T-helper 22 cell (primary cell): Measurements from ENCODE around the gene CASR.

Source experiments
- DNase-seq: peaks from one replicate; pipeline ENCODE4 v3.0.0-alpha.2; 2020; ENCODE audit warnings: low read depth

Gene CASR

DNA sequence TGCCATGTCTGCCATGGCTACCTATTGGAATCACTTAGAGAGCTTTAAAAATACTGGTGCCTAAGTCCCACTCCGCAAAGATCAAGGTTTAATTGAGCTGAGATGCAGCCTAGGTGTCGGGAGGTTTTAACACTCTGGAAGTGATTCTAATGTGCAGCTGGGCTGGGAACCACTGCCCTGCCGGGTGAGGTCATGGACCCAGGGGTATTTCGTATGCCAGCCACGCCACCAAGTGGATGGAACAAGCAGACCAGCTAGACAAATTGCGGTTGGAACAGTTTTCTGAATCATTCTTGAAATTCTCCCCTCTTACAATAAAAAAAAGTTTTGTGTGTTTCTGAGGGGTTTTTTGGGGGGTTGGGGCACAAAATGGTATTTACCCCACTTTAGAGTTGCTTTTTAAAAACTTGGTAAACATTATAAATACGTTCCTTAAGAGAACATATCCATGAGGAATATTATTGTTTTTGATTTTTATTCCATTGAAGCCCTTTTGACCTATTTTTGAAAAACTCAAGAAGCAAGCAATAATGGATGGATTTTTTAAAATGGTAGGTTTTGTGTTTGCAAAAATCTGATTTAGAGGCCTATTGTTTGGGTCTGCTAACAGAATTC lies 75.4 kb downstream of the CASR start:
- no peak for DNase-seq

DNA sequence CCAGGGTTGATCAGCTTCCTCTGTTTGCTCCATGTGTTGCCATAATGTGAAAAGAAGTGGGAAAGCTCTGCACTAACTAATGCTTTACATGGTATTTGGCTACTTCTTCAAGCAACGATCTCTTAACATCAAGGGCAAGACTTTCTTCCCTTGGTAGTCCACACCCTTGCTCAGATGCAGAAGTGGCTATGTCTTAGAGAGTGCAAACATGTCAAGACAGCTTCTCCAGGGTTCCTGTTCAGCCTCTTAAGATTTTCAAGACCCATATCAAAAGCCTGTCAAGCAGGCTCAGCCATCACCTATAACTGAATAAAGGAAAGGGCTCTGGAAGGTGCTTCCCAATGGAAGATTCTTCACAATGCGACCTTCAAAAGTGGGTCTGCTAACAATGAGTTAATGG lies 76.7 kb downstream of the CASR start:
- DNase-seq, result no peak

- DNase-seq, result no peak
Measured at GRCh38 chr3:122263058-122263457, 79.6 kb downstream of the CASR start.

DNA sequence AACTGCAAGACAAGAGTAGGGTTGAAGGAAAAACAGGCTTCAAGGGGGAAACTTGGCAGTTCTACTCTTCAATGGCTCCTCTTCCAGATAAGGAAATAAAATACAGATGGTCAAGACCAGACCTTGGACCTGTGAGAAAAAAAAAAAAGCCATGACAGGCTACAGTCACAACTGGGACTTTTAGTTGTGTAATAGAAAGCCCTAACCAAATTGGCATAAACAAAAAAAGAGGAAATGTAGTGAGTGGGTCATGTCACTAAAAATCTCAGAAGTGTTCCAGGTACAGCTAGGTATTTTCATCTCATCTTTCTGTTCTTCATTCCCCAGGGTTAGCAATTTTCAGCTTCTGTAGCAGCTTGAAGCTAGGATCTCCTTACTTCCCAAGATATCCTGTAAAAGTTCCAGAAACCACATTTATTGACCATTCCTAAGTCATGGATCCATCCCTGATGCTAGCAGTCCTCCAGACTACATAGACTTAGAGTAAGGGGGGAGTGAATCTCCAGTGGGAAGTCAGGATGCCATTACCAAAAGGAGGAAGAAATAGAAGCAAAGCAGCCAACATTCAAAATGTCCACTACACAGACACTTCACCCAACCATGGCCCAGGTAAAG lies 80.6 kb downstream of the CASR start:
- DNase-seq, result no peak

DNA sequence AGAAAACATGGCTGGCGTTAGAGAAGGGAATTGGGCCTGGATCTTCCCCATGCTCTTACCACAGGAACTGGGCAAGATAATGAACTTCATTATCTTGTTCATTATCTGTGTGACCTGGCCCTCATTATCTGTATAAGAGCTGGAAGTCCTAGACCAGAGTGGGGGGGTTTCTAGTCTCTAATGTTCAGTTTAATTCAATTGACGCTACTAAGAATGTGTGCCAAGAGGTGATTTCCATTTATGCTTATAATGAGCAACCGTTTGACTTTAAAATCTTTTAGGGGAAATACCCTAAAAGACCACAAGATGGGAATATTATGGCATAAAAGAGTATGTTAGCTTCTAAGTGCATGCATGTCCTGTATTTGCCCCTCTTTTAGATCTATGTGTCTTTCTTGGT lies 82.5 kb downstream of the CASR start:
- DNase-seq, result no peak

DNA sequence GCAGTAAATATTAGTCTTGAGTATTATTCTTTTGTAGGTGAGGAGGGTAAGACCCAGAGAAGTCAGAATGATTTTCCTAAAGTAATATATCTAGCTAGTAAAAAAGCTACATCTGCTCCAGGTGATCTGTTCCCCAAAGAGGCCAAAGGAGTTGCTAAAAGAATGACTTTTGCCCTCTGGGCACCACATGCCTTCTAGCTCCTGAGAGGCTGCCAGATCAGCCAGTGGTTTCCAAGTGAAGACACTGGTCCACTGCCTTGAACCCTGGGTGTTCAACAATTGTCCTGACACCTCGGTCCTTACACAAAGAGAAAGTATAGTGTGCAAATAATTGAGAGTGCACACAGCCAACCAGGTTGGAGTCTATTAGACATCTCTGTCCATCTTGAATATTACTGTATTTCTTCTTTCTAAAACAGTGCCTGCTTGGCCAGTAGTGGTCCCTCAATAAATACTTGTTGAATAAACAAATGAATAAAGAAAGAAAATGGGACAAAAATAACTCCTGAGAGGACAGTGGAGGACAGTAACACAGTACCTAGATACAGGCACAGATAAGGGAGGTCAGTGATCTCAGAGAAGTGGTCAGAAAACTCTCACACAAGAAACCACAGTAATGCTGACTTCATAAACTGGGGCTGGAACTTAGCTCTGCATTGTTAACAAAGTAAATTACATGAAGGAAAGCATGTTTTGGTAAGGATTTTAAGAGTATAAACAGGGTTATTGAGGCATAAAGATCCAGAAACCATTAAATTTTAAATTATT lies 85.0 kb downstream of the CASR start:
- DNase-seq, result no peak

DNA sequence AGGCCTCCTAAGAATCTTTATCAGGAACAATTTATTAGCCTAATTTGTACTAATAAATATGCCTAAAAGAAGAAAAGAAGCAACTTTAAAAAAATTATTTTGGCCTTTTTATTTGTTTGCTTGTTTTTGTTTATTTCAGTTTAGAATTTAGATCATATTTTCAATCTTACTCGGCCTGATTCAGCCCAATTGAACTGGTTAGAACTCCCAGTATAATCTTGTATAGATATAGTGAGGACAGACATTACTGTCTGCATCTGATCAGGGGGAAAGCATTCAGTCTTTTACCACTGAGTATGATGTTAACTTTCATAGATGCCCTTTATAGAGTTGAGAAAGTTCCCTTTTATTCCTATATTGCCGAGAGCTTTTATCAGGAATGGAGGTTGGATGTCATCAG lies 85.6 kb downstream of the CASR start:
- no peak for DNase-seq

- no peak for DNase-seq
Measured at GRCh38 chr3:122271246-122271898, 87.9 kb downstream of the CASR start.

DNA sequence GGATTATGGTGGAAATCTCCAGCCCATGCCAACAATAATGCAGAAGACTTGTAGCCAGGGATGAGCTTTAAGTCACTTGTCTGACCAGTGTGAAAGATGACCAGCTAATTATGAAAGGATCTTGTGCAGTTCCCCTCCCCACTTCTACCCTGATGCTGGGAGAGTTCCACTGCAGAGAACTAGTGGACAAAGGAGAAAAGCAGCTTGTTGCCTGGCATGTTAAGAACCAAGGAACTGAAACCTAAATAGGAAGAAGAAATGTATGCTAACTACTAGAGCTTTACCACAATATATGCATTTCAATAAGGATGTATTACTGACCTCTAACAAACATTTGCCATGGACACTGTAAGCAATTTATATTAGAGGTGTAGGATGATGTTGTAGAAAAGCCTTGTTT lies 89.4 kb downstream of the CASR start:
- DNase-seq, result no peak

- DNase-seq, result no peak
Measured at GRCh38 chr3:122273498-122273897, 90.0 kb downstream of the CASR start.

- no peak for DNase-seq
Measured at GRCh38 chr3:122281891-122282290, 98.4 kb downstream of the CASR start.

DNA sequence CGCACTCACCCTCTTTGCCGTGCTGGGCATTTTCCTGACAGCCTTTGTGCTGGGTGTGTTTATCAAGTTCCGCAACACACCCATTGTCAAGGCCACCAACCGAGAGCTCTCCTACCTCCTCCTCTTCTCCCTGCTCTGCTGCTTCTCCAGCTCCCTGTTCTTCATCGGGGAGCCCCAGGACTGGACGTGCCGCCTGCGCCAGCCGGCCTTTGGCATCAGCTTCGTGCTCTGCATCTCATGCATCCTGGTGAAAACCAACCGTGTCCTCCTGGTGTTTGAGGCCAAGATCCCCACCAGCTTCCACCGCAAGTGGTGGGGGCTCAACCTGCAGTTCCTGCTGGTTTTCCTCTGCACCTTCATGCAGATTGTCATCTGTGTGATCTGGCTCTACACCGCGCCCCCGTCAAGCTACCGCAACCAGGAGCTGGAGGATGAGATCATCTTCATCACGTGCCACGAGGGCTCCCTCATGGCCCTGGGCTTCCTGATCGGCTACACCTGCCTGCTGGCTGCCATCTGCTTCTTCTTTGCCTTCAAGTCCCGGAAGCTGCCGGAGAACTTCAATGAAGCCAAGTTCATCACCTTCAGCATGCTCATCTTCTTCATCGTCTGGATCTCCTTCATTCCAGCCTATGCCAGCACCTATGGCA lies 100.5 kb downstream of the CASR start:
- DNase-seq, result no peak

DNA sequence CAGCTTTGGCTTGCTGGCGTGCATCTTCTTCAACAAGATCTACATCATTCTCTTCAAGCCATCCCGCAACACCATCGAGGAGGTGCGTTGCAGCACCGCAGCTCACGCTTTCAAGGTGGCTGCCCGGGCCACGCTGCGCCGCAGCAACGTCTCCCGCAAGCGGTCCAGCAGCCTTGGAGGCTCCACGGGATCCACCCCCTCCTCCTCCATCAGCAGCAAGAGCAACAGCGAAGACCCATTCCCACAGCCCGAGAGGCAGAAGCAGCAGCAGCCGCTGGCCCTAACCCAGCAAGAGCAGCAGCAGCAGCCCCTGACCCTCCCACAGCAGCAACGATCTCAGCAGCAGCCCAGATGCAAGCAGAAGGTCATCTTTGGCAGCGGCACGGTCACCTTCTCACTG lies 101.0 kb downstream of the CASR start:
- no peak for DNase-seq

DNA sequence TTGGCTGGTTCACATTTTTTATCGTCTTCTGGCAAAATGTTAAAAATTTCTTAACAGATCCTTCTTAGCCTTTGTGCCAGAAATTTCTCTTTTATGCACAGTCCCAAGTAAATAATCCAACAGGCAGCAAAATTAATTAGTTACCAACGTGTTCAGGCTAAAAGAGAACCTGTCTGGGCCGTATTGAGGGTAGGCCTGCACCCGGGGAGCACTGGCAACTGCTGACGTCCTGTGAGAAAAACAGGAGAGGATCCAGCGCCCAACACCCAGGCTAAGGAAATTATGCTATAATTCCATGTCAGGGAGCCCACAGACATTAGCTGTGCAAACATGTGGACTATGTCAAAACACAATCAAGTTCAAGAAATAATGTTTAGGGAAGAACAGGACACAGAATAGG lies 110.9 kb downstream of the CASR start:
- DNase-seq, result no peak

GRCh38 chr3:122295266-122296062 lies 112.0 kb downstream of the CASR start:
- DNase-seq, result no peak

DNA sequence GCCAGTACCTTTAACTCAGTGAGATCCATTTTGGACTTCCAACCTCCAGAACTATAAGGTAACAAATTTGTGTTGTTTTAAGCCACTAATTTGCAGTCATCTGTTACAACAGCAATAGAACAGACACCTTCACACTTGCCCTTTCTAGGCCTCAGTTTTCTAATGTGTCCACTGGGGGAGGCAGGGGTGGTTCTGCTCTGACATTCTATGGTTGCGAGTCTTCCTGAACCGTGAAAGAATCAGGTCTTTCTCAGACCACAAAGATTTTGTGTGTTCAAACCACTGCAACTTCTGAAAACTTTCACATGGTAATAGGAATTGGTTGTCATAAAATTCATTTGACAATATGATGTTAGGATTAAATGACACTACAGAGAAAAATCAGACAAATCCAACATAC lies 114.8 kb downstream of the CASR start:
- no peak for DNase-seq

DNA sequence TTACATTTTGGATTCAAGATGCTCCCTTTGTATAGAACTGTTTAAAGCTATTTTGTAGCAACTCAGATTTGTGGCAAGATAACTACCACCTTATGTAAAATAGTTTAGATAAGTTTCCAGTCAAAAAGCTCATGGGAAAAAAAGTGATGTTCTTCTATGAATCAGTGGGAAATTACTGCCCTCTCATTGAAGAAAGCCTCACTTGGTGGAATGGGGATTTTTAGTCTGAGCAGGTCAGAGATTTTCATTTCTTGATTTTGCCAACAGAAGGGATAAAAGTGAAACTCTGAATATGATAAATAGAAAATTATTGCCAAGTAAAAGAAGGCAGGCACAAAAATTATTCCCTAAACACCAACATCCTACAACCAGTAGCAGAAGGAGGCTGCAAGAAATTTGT lies 115.7 kb downstream of the CASR start:
- DNase-seq, result no peak

- no peak for DNase-seq
Measured at GRCh38 chr3:122299872-122300460, 116.5 kb downstream of the CASR start.

DNA sequence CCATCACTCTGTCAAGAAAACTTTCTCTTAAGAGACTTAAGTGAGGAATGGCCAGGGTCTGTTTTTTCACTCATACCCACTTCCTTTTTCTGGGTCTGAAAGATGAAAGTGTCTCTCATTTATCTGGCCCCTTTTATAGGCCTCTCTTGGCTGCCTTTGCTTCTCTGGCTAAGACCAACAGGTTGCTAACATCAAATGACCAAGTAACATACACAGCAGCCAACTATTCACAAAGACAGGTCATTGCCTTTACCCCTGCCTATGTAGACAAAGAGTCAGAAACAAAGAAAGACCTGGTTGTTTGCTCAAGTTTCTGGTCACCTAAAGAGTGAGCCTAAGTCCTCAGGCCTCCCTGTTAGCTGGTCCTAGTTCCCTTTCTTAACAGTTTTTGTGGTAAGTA lies 117.6 kb downstream of the CASR start:
- no peak for DNase-seq

DNA sequence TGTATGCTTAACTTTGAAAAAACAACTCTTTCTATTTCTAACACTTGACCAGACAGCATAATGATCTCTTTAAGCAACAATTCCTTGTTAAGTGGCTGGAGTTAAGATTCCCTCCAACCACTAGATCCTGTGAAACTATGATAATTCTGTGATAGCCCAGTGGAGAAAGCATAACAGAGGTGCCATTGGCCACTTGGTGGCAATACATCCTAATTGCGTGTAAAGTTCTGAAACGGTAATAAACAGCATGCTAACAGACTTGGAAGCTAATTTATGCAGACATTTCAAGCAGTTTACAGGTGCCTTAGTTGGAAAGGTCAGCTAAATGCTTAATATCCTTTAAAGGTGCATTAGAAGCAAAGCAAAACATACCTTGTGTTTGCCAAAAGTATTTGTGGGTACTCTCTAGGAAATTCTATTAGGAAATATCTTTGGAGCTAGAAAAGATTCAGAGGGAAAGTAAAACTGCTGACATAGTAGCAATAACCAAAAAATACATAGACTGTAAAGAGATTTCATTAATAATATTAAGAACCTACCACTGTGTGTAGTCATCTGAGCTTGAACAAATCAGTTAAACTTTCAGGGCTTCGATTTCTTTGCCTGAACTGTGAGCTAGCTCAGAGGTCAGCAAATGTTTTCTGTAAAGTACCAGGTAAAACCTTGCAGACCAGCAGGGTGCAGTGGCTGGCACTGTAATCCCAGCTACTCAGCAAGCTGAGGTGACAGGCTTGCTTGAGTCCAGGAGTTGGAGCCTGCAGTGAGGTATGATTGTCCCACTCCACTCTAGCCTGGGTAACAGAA lies 122.6 kb downstream of the CASR start:
- no peak for DNase-seq

GRCh38 chr3:122306622-122306953 lies 123.1 kb downstream of the CASR start:
- no peak for DNase-seq
